ENCODE measurements around the gene IQCM. TPM values are rescaled to one million over a fixed set of nuclear protein-coding genes. Genes with fewer than 3 reads are reported as not detected.

IQCM gene
- total RNA-seq, 2 experiments from 2014 or later, result not detected

GRCh38 chr4:149701435-149702156 is 114.0 kb downstream of the IQCM start:
- ChIA-PET POLR2A (no interaction called here), CTCF (ENCODE audit: unreplicated experiment) (no interaction called here)
- H3K79me2 ChIP-seq (ENCODE audit: insufficient read depth, low read depth, low read length), result no peaks in the 10 kb centered on the region
- H3K4me2 ChIP-seq (ENCODE audit: low read length), result no peak overlapping the region
- H3K36me3 ChIP-seq (ENCODE audit: insufficient read depth, low read length), result no peaks in the 10 kb centered on the region
- TF ChIP-seq EZH2phosphoT487 (IDR thresholded peaks at IDR 0.05; ENCODE audit: borderline replicate concordance, low read depth, low read length), result no peak
- no peak for TF ChIP-seq CTCF (conservative IDR thresholded peaks at IDR 0.05; ENCODE audit: low read length)
- no peak for DNase-seq (ENCODE audit: low spot score)
- H3K9me3 ChIP-seq (ENCODE audit: low read length), result no peaks in the 10 kb centered on the region
- H3K4me1 ChIP-seq (ENCODE audit: insufficient read depth, low read length, poor library complexity, severe bottlenecking), result no peaks in the 10 kb centered on the region
- no peaks in the 10 kb centered on the region for H3K9me2 ChIP-seq (ENCODE audit: insufficient read depth, low read length)
- H3K27ac ChIP-seq (ENCODE audit: low read depth, low read length, poor library complexity, severe bottlenecking), result no peak overlapping the region
- intact Hi-C loops (cut with micrococcal nuclease; ENCODE audit: unreplicated experiment), result no loop called here
- H4K20me1 ChIP-seq (ENCODE audit: insufficient read depth, low read length), result no peaks in the 10 kb centered on the region
- BruUV-seq (replicated peaks), result no TSS peak
- no peak overlapping the region for H3K4me3 ChIP-seq (ENCODE audit: low read depth, low read length, poor library complexity, severe bottlenecking)
- H2AFZ ChIP-seq (ENCODE audit: low read length), result no peak overlapping the region

GRCh38 chr4:149700272-149700671 is 115.4 kb downstream of the IQCM start:
- Histone ChIP-seq H3K9me2 (ENCODE audit: insufficient read depth, low read length) (no peaks in the 10 kb centered on the region), H3K27ac (ENCODE audit: low read depth, low read length, poor library complexity, severe bottlenecking) (no peak overlapping the region), H3K9me3 (ENCODE audit: low read length) (no peaks in the 10 kb centered on the region), H4K20me1 (ENCODE audit: insufficient read depth, low read length) (no peaks in the 10 kb centered on the region), H3K36me3 (ENCODE audit: insufficient read depth, low read length) (no peaks in the 10 kb centered on the region), H3K79me2 (ENCODE audit: insufficient read depth, low read depth, low read length) (no peaks in the 10 kb centered on the region), H3K4me1 (ENCODE audit: insufficient read depth, low read length, poor library complexity, severe bottlenecking) (no peaks in the 10 kb centered on the region), H3K4me2 (ENCODE audit: low read length) (no peak overlapping the region), H2AFZ (ENCODE audit: low read length) (no peak overlapping the region), H3K4me3 (ENCODE audit: low read depth, low read length, poor library complexity, severe bottlenecking) (no peak overlapping the region)
- no peak for DNase-seq (ENCODE audit: low spot score)
- ChIA-PET CTCF (ENCODE audit: unreplicated experiment) (no interaction called here), POLR2A (no interaction called here)
- intact Hi-C loops (cut with micrococcal nuclease; ENCODE audit: unreplicated experiment), result no loop called here
- BruUV-seq (replicated peaks), result no TSS peak
- TF ChIP-seq EZH2phosphoT487 (IDR thresholded peaks at IDR 0.05; ENCODE audit: borderline replicate concordance, low read depth, low read length), result no peak
- TF ChIP-seq CTCF (conservative IDR thresholded peaks at IDR 0.05; ENCODE audit: low read length), result no peak

- no peaks in the 10 kb centered on the region for H3K79me2 ChIP-seq (ENCODE audit: insufficient read depth, low read depth, low read length)
- BruUV-seq (replicated peaks), result no TSS peak
- H3K9me2 ChIP-seq (ENCODE audit: insufficient read depth, low read length), result no peaks in the 10 kb centered on the region
- CTCF ChIA-PET (ENCODE audit: unreplicated experiment), result no interaction called here
- H3K4me2 ChIP-seq (ENCODE audit: low read length), result no peak overlapping the region
- no peaks in the 10 kb centered on the region for H3K36me3 ChIP-seq (ENCODE audit: insufficient read depth, low read length)
- no peak overlapping the region for H3K4me3 ChIP-seq (ENCODE audit: low read depth, low read length, poor library complexity, severe bottlenecking)
- no peak for DNase-seq (ENCODE audit: low spot score)
- intact Hi-C loops (cut with micrococcal nuclease; ENCODE audit: unreplicated experiment), result no loop called here
- H3K4me1 ChIP-seq (ENCODE audit: insufficient read depth, low read length, poor library complexity, severe bottlenecking), result no peaks in the 10 kb centered on the region
- H4K20me1 ChIP-seq (ENCODE audit: insufficient read depth, low read length), result no peaks in the 10 kb centered on the region
- H3K27ac ChIP-seq (ENCODE audit: low read depth, low read length, poor library complexity, severe bottlenecking), result no peak overlapping the region
- no peaks in the 10 kb centered on the region for H3K9me3 ChIP-seq (ENCODE audit: low read length)
- TF ChIP-seq CTCF (conservative IDR thresholded peaks at IDR 0.05; ENCODE audit: low read length) (no peak), EZH2phosphoT487 (IDR thresholded peaks at IDR 0.05; ENCODE audit: borderline replicate concordance, low read depth, low read length) (no peak)
- POLR2A ChIA-PET, result no interaction called here
- no peak overlapping the region for H2AFZ ChIP-seq (ENCODE audit: low read length)
Measured at GRCh38 chr4:149699642-149700041, 116.0 kb downstream of the IQCM start.
